ENCODE data around the gene OR4E1. TPM values are rescaled to one million over a fixed set of nuclear protein-coding genes. Genes with fewer than 3 reads are reported as not detected.

OR4E1 gene
- total RNA-seq, 4 donors from 2014 or later, result not detected

GRCh38 chr14:21711360-21711961 lies 37.8 kb upstream of the OR4E1 start:
- Histone ChIP-seq H3K27ac (replicated peaks in 1 of 4) (no peak overlapping the region), H3K36me3 (no peaks in the 10 kb centered on the region), H3K27me3 (no peaks in the 10 kb centered on the region), H3K9me3 (peaks cover 0 to 11% (median 2%) of the 10 kb centered on the region in 4 donors), H3K4me3 (no peak overlapping the region), H3K4me1 (no peaks in the 10 kb centered on the region)
- DNase-seq (ENCODE audit: extremely low spot score), result no peak
- WGBS, result 31% methylated on average over 3 of the region's 3 CpGs
- no peak for TF ChIP-seq POLR2AphosphoS5 (IDR thresholded peaks at IDR 0.05)
- TF ChIP-seq POLR2A (IDR thresholded peaks at IDR 0.05; ENCODE audit: low read depth), result no peak
- no peak for TF ChIP-seq EP300 (IDR thresholded peaks at IDR 0.05)
- peak; percentile 38 to 72 (median 57) for TF ChIP-seq CTCF (IDR thresholded peaks at IDR 0.05)
- intact Hi-C loops (cut with DNase I), result no loop called here

- TF ChIP-seq POLR2AphosphoS5 (IDR thresholded peaks at IDR 0.05) (no peak), EP300 (IDR thresholded peaks at IDR 0.05) (no peak), POLR2A (IDR thresholded peaks at IDR 0.05; ENCODE audit: low read depth) (no peak), CTCF (IDR thresholded peaks at IDR 0.05) (no peak)
- H3K9me3 ChIP-seq, result peaks cover 0 to 16% (median 4%) of the 10 kb centered on the region in 4 donors
- no peaks in the 10 kb centered on the region for H3K4me1 ChIP-seq
- H3K36me3 ChIP-seq, result no peaks in the 10 kb centered on the region
- no peak overlapping the region for H3K4me3 ChIP-seq
- H3K27me3 ChIP-seq, result no peaks in the 10 kb centered on the region
- H3K27ac ChIP-seq (replicated peaks in 1 of 4), result no peak overlapping the region
- DNase-seq (ENCODE audit: extremely low spot score), result no peak
- intact Hi-C loops (cut with DNase I), result no loop called here
Observed at GRCh38 chr14:21704338-21704737, 30.7 kb upstream of the OR4E1 start.

GRCh38 chr14:21703357-21704326 lies 30.0 kb upstream of the OR4E1 start:
- no peak overlapping the region for H3K27ac ChIP-seq (replicated peaks in 1 of 4)
- peaks cover 0 to 16% (median 4%) of the 10 kb centered on the region in 4 donors for H3K9me3 ChIP-seq
- H3K27me3 ChIP-seq, result no peaks in the 10 kb centered on the region
- H3K36me3 ChIP-seq, result no peaks in the 10 kb centered on the region
- WGBS, result 63% methylated on average over 2 of the region's 2 CpGs
- TF ChIP-seq POLR2AphosphoS5 (IDR thresholded peaks at IDR 0.05) (no peak), POLR2A (IDR thresholded peaks at IDR 0.05; ENCODE audit: low read depth) (no peak), CTCF (IDR thresholded peaks at IDR 0.05) (no peak), EP300 (IDR thresholded peaks at IDR 0.05) (no peak)
- no peak overlapping the region for H3K4me3 ChIP-seq
- H3K4me1 ChIP-seq, result no peaks in the 10 kb centered on the region
- DNase-seq (ENCODE audit: extremely low spot score), result no peak
- intact Hi-C loops (cut with DNase I), result no loop called here

GRCh38 chr14:21702316-21702715 lies 28.7 kb upstream of the OR4E1 start:
- no peak for DNase-seq (ENCODE audit: extremely low spot score)
- Histone ChIP-seq H3K4me3 (no peak overlapping the region), H3K27me3 (no peaks in the 10 kb centered on the region), H3K4me1 (no peaks in the 10 kb centered on the region), H3K9me3 (peaks cover 0 to 14% (median 4%) of the 10 kb centered on the region in 4 donors), H3K36me3 (no peaks in the 10 kb centered on the region), H3K27ac (replicated peaks in 1 of 4) (no peak overlapping the region)
- 64% methylated on average over 2 of the region's 2 CpGs for WGBS
- intact Hi-C loops (cut with DNase I), result no loop called here
- no peak for TF ChIP-seq EP300 (IDR thresholded peaks at IDR 0.05)
- TF ChIP-seq POLR2A (IDR thresholded peaks at IDR 0.05; ENCODE audit: low read depth), result no peak
- no peak for TF ChIP-seq POLR2AphosphoS5 (IDR thresholded peaks at IDR 0.05)
- no peak for TF ChIP-seq CTCF (IDR thresholded peaks at IDR 0.05)
